ENCODE data around the gene KLK13. TPM values are rescaled to one million over a fixed set of nuclear protein-coding genes. Genes with fewer than 3 reads are reported as not detected.

KLK13 gene
- total and polyA plus RNA-seq, 10 donors: 0.13 TPM; not detected in 9

DNA sequence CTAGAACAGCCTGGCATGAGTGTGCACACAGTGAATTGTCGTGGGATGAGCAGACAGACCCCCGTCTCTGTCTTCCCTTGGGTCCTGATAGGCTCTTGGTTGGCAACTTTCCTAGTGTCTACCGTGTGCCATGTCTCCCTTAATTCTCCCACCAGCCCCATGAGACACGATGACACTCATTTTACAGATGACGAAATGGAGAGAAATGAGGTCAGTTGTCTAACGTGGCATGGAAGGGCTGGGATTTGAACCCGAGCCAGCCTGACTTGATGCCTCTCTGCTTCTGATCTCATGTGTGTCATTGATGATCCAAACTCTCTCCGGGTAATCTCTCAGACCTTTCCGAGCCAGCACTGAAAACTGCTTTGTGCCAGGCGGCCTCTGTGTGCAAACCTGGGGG lies 26.2 kb upstream of the KLK13 start:
- no peak for DNase-seq
- 80 to 88% (median 84%) methylated on average over 10 of the region's 10 CpGs for WGBS, 5 donors

DNA sequence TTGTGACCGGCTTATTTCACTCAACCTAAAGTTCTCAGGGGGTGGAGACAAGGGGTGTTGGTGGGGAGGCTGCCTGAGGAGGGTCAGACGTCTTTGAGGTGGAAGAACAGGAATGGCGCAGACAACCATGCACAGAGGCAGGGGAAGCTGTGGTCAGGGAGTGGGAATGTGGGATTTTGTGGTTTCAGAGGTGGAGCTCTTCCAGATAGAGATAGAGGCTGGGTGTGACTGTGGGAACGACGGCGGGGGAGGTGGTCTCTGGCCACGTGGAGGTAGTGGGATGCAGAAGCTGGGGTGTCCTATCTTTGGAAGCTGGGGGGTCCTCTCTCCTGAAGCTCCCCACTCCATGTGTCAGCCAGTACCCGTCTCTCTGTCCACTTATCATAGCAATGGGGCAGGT lies 25.6 kb upstream of the KLK13 start:
- WGBS, 5 donors: 54 to 67% (median 59%) methylated on average over 8 of the region's 8 CpGs
- Histone ChIP-seq H3K36me3 (peaks cover 0 to 5% (median 0%) of the 10 kb centered on the region in 6 donors), H3K27ac (no peak overlapping the region), H3K27me3 (replicated peaks in 1 of 7) (no peaks in the 10 kb centered on the region), H3K4me1 (peaks cover 0 to 8% (median 2%) of the 10 kb centered on the region in 6 donors), H3K4me3 (no peak overlapping the region), H3K9me3 (no peaks in the 10 kb centered on the region)
- intact Hi-C loops (cut with DNase I; ENCODE audit: low total_unique reads): no loop called here
- DNase-seq: no peak
- TF ChIP-seq, protein P1, sequence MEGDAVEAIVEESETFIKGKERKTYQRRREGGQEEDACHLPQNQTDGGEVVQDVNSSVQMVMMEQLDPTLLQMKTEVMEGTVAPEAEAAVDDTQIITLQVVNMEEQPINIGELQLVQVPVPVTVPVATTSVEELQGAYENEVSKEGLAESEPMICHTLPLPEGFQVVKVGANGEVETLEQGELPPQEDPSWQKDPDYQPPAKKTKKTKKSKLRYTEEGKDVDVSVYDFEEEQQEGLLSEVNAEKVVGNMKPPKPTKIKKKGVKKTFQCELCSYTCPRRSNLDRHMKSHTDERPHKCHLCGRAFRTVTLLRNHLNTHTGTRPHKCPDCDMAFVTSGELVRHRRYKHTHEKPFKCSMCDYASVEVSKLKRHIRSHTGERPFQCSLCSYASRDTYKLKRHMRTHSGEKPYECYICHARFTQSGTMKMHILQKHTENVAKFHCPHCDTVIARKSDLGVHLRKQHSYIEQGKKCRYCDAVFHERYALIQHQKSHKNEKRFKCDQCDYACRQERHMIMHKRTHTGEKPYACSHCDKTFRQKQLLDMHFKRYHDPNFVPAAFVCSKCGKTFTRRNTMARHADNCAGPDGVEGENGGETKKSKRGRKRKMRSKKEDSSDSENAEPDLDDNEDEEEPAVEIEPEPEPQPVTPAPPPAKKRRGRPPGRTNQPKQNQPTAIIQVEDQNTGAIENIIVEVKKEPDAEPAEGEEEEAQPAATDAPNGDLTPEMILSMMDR (IDR thresholded peaks at IDR 0.05 in 8 of 11, conservative IDR thresholded peaks at IDR 0.05 in 3 of 11): no peak
- TF ChIP-seq POLR2A (IDR thresholded peaks at IDR 0.05): no peak
- TF ChIP-seq POLR2AphosphoS5 (IDR thresholded peaks at IDR 0.05): no peak

More for the DNA sequence above, 26.2 kb upstream of the KLK13 start:
- TF ChIP-seq POLR2AphosphoS5 (IDR thresholded peaks at IDR 0.05) (no peak), POLR2A (IDR thresholded peaks at IDR 0.05) (no peak)
- TF ChIP-seq, protein P1 (IDR thresholded peaks at IDR 0.05 in 8 of 11, conservative IDR thresholded peaks at IDR 0.05 in 3 of 11): no peak
- Histone ChIP-seq H3K27ac (no peak overlapping the region), H3K4me1 (peaks cover 0 to 8% (median 2%) of the 10 kb centered on the region in 6 donors), H3K27me3 (replicated peaks in 1 of 7) (no peaks in the 10 kb centered on the region), H3K36me3 (peaks cover 0 to 12% (median 0%) of the 10 kb centered on the region in 6 donors), H3K9me3 (no peaks in the 10 kb centered on the region), H3K4me3 (no peak overlapping the region)
- intact Hi-C loops (cut with DNase I; ENCODE audit: low total_unique reads): no loop called here

DNA sequence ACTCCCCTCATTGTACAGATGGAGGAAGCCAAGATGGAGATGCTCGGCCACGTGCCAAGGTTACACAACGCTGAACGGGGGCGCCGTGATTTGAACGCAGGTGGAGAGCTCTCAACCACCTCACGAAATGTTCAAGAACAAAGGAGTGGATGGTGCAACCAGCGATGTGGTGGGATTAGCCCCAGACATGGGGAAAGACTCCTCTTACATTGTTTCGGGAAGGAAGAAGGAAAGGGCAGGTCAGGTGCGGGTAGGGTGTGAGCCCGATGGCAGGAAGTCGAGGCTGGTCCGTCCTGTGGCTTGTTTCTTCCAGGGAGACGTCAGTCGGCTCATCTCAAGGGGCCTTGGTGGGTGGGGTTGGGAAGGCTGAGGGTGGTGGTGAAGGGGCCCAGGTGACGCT lies 24.9 kb upstream of the KLK13 start:
- 72 to 86% (median 77%) methylated on average over 17 of the region's 17 CpGs for WGBS, 5 donors
- Histone ChIP-seq H3K36me3 (no peaks in the 10 kb centered on the region), H3K27me3 (replicated peaks in 1 of 7) (no peaks in the 10 kb centered on the region), H3K4me1 (peaks cover 0 to under 1% (median 0%) of the 10 kb centered on the region in 6 donors), H3K9me3 (no peaks in the 10 kb centered on the region), H3K27ac (no peak overlapping the region), H3K4me3 (no peak overlapping the region)
- no peak for DNase-seq
- intact Hi-C loops (cut with DNase I; ENCODE audit: low total_unique reads): no loop called here
- TF ChIP-seq, protein P1 (IDR thresholded peaks at IDR 0.05 in 8 of 11, conservative IDR thresholded peaks at IDR 0.05 in 3 of 11): no peak
- no peak for TF ChIP-seq POLR2A (IDR thresholded peaks at IDR 0.05)
- no peak for TF ChIP-seq POLR2AphosphoS5 (IDR thresholded peaks at IDR 0.05)

DNA sequence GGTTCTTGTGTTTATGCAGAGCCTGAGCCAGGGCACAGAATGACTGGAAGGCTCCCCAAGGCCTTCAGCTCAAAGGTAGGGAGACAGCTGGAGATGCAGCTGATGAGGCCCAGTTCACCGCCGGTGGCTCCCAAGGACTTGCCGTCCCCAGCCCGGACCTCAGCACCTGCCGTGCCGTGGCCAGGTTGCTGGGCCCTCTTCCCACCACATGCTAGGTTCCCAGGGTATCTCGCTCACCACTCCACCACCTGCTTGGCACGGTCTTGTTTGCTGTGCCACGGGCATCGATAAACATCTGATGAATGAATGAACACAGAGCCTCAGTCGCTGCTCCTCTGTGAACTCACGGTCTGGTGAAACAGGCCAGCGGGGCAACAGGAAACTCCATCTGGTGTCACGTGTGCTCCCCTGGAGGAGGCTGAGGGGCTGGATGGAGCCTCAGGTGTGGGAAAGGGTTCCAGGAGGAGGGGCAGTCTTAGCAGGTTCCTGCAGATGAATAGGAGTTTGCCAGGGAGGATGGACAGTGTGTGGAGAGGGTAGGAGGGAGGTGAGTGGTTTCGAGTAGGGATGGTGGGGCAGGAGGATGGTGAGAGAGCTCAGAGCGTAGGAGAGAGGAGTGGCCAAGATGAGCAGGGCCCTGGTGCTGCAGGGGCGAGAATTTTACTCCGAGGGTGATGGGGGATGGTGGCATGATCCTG lies 21.4 kb upstream of the KLK13 start:
- no peak for TF ChIP-seq POLR2AphosphoS5 (IDR thresholded peaks at IDR 0.05)
- no peak for TF ChIP-seq POLR2A (IDR thresholded peaks at IDR 0.05)
- TF ChIP-seq, protein P1 (IDR thresholded peaks at IDR 0.05 in 8 of 11, conservative IDR thresholded peaks at IDR 0.05 in 3 of 11): no peak
- intact Hi-C loops (cut with DNase I; ENCODE audit: low total_unique reads): no loop called here
- H3K4me1 ChIP-seq: no peaks in the 10 kb centered on the region
- no peak overlapping the region for H3K27ac ChIP-seq
- no peak overlapping the region for H3K4me3 ChIP-seq
- WGBS, 5 donors: 85 to 88% (median 87%) methylated on average over 18 of the region's 18 CpGs
- H3K27me3 ChIP-seq (replicated peaks in 1 of 7): peaks cover 0 to 18% (median 0%) of the 10 kb centered on the region in 7 donors
- H3K9me3 ChIP-seq: no peaks in the 10 kb centered on the region
- no peaks in the 10 kb centered on the region for H3K36me3 ChIP-seq
- no peak for DNase-seq
